RWPE2 (cell line): ENCODE data around the gene CENPF.

Experiments
- ATAC-seq: fragments of 200-7000 bp; cut with Tn5 transposase; 3 replicates; pipeline ENCODE4 v1.9.1; 2021; ENCODE audit warnings: low read depth
- DNase-seq: peaks from one replicate; pipeline ENCODE4 v3.0.0-alpha.2; 2020; ENCODE audit warnings: low spot score
- H3K27ac ChIP-seq: fragments of 450-650 bp; 2 replicates; pipeline ENCODE4 v1.5.1; 2017; ENCODE audit warnings: mild to moderate bottlenecking; ENCODE audit not compliant: poor library complexity, severe bottlenecking
- H3K27me3 ChIP-seq: fragments of 250-450 bp; sonication (Bioruptor Pico); 2 replicates; pipeline ENCODE4 v1.5.1; 2021; ENCODE audit warnings: mild to moderate bottlenecking, moderate library complexity; ENCODE audit not compliant: insufficient read depth, poor library complexity, severe bottlenecking
- H3K36me3 ChIP-seq: fragments of 250-450 bp; sonication (Bioruptor Pico); 2 replicates; pipeline ENCODE4 v1.5.1; 2020; ENCODE audit warnings: low read depth, mild to moderate bottlenecking, moderate library complexity
- H3K4me1 ChIP-seq: fragments of 250-450 bp; sonication (Bioruptor Pico); 2 replicates; pipeline ENCODE4 v1.5.1; 2021; ENCODE audit warnings: mild to moderate bottlenecking, moderate library complexity; ENCODE audit not compliant: insufficient read depth, poor library complexity, severe bottlenecking
- H3K4me3 ChIP-seq: fragments of 250-450 bp; sonication (Bioruptor Pico); 2 replicates; pipeline ENCODE4 v1.5.1; 2021; ENCODE audit warnings: mild to moderate bottlenecking, moderate library complexity; ENCODE audit not compliant: severe bottlenecking
- H3K9me3 ChIP-seq: fragments of 250-450 bp; sonication (Bioruptor Pico); 2 replicates; pipeline ENCODE4 v1.5.1; 2021; ENCODE audit warnings: mild to moderate bottlenecking, moderate library complexity; ENCODE audit not compliant: severe bottlenecking
- TF ChIP-seq, protein P1 (sequence below): fragments of 450-650 bp; IDR thresholded peaks from one replicate; pipeline ENCODE4 v1.5.1; 2017; ENCODE audit warnings: mild to moderate bottlenecking, moderate library complexity; ENCODE audit not compliant: poor library complexity, severe bottlenecking

CENPF gene

DNA sequence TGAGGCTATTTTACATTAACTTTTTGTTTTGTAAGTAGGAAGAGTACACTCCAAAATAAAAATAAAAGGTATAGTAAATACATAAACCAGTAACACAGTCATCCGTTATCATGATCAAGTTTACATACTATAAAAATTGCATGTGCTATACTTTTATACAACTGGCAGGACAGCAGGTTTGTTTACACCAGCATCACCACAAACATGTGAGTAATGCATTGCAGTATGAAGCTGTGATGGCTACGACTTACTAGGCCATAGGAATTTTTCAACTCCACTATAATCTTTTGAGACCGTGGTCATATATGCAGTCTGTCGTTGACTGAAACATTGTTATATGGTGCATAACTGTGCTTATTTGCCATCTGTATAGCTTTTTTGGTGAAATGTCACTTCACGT lies 106.2 kb downstream of the CENPF start:
- Histone ChIP-seq H3K27ac (no peak overlapping the region), H3K4me1 (no peaks in the 10 kb centered on the region)

DNA sequence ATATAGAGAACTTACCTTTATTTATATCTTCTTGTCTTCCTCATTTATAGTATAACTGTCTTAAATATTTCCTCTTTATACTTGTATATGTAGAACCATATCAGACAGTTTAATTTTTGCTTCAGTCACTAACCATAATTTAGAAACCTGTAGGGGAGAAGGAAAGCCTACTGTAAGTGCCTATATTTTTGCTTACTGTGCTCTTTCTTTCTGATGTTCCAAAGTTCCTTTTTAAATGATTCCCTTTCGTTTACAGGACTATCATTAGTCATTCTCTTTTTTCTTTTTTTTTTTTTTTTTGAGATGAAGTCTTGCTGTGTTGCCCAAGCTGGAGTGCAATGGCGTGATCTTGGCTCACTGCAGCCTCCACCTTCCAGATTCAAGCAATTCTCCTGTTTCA lies 109.7 kb downstream of the CENPF start:
- no peaks in the 10 kb centered on the region for H3K27me3 ChIP-seq
- ATAC-seq: no peak
- TF ChIP-seq, protein P1, sequence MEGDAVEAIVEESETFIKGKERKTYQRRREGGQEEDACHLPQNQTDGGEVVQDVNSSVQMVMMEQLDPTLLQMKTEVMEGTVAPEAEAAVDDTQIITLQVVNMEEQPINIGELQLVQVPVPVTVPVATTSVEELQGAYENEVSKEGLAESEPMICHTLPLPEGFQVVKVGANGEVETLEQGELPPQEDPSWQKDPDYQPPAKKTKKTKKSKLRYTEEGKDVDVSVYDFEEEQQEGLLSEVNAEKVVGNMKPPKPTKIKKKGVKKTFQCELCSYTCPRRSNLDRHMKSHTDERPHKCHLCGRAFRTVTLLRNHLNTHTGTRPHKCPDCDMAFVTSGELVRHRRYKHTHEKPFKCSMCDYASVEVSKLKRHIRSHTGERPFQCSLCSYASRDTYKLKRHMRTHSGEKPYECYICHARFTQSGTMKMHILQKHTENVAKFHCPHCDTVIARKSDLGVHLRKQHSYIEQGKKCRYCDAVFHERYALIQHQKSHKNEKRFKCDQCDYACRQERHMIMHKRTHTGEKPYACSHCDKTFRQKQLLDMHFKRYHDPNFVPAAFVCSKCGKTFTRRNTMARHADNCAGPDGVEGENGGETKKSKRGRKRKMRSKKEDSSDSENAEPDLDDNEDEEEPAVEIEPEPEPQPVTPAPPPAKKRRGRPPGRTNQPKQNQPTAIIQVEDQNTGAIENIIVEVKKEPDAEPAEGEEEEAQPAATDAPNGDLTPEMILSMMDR: no peak

More for the DNA sequence above, 106.2 kb downstream of the CENPF start:
- no peaks in the 10 kb centered on the region for H3K9me3 ChIP-seq
- no peak overlapping the region for H3K4me3 ChIP-seq
- ATAC-seq (no peak), DNase-seq (no peak)
- no peaks in the 10 kb centered on the region for H3K36me3 ChIP-seq
- no peaks in the 10 kb centered on the region for H3K27me3 ChIP-seq
- TF ChIP-seq, protein P1: no peak

More for the DNA sequence above, 109.7 kb downstream of the CENPF start:
- Histone ChIP-seq H3K27ac (no peak overlapping the region), H3K4me1 (no peaks in the 10 kb centered on the region), H3K36me3 (no peaks in the 10 kb centered on the region), H3K4me3 (no peak overlapping the region), H3K9me3 (no peaks in the 10 kb centered on the region)
- no peak for DNase-seq
